Measurements from ENCODE around the gene ACP2. TPM values are rescaled to one million over a fixed set of nuclear protein-coding genes. Genes with fewer than 3 reads are reported as not detected.
A peak's percentile ranks its signal among the peaks of the same experiment; 100 is the strongest.

ACP2 gene
- total RNA-seq, 1 donor from 2014 or later: 42.2 TPM

GRCh38 chr11:47220401-47220821, 28.2 kb downstream of the ACP2 start:
- Mint-ChIP-seq H3K4me3 (no peak overlapping the region), H3K9me3 (no peaks in the 10 kb centered on the region), H3K4me1 (ENCODE audit: unreplicated experiment) (peaks cover 30% of the 10 kb centered on the region), H3K36me3 (peaks cover 18% of the 10 kb centered on the region), H3K27me3 (no peaks in the 10 kb centered on the region), H3K27ac (peak overlapping the region; percentile 14)
- no peak for DNase-seq (ENCODE audit: extremely low spot score, unreplicated experiment)
- TF ChIP-seq, protein P1, sequence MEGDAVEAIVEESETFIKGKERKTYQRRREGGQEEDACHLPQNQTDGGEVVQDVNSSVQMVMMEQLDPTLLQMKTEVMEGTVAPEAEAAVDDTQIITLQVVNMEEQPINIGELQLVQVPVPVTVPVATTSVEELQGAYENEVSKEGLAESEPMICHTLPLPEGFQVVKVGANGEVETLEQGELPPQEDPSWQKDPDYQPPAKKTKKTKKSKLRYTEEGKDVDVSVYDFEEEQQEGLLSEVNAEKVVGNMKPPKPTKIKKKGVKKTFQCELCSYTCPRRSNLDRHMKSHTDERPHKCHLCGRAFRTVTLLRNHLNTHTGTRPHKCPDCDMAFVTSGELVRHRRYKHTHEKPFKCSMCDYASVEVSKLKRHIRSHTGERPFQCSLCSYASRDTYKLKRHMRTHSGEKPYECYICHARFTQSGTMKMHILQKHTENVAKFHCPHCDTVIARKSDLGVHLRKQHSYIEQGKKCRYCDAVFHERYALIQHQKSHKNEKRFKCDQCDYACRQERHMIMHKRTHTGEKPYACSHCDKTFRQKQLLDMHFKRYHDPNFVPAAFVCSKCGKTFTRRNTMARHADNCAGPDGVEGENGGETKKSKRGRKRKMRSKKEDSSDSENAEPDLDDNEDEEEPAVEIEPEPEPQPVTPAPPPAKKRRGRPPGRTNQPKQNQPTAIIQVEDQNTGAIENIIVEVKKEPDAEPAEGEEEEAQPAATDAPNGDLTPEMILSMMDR (conservative IDR thresholded peaks at IDR 0.05): no peak

DNA sequence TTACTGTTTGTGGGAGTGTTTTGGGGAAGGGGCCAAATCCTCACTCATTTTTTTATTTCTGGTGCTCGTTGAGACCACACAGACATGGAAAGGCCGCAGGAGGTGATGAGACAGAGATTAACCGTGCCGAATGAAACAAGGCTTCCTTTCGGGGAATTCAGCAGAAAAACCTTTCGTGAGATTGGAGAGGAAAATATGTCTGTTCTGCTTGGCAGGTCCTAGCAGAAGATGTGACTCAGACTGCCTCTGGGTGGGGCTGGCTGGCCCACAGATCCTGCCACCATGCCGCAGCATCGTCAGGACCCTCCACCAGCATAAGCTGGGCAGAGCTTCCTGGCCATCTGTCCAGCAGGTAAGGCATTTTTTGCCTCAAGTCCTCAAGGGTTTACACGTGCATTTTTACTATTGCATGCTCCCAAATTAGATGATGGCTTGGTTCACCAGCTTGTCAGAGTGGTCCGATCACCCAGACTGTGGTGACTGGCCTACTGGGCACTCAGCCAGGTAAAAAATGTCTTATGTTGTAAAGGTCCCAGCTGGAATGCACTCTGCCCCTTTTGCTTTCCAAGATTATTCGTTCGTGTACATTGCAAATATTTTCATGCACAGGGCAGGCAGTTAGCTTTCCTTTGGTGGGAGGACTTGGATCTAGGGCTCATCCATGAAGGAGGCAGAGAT, 32.4 kb downstream of the ACP2 start:
- Mint-ChIP-seq H3K9me3 (no peaks in the 10 kb centered on the region), H3K27ac (peak overlapping the region; percentile 96), H3K4me3 (peak overlapping the region; percentile 98), H3K36me3 (peaks cover 13% of the 10 kb centered on the region), H3K27me3 (no peaks in the 10 kb centered on the region), H3K4me1 (ENCODE audit: unreplicated experiment) (peaks cover 31% of the 10 kb centered on the region)
- TF ChIP-seq, protein P1 (conservative IDR thresholded peaks at IDR 0.05): no peak
- no peak for DNase-seq (ENCODE audit: extremely low spot score, unreplicated experiment)

- Mint-ChIP-seq H3K4me1 (ENCODE audit: unreplicated experiment) (peaks cover 30% of the 10 kb centered on the region), H3K36me3 (peaks cover 13% of the 10 kb centered on the region), H3K27ac (peak overlapping the region; percentile 96), H3K27me3 (no peaks in the 10 kb centered on the region), H3K4me3 (peak overlapping the region; percentile 98), H3K9me3 (no peaks in the 10 kb centered on the region)
- TF ChIP-seq, protein P1 (conservative IDR thresholded peaks at IDR 0.05): no peak
- DNase-seq (ENCODE audit: extremely low spot score, unreplicated experiment): no peak
Observed at GRCh38 chr11:47215366-47215910, 33.2 kb downstream of the ACP2 start.

DNA sequence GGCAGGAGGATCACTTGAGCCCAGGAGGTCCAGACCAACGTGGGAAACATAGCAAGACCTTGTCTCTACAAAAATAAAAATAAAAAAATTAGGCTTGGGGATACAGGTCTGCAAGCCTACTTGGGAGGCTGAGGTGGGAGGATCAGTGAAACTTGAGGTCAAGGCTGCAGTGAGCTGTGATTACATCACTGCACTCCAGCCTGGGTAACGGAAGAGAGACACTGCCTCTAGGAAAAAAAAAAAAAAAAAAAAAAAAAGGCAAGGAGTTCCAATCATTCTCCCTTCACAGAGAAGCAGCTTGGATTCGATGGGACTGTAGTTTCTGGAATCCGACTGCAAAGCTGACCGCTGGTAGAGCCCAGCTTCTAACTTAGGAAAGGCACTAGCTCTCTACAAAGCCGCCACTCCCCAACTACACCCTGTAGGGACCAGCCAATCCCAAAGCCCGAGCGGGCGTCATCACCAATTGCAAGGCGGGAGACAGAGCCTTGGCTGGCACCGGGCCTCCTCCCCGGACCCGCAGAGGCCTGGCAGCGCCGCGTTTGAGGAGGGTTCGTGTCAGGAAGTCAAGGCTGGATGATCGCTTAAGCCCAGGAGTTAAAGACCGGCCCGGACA, 34.6 kb downstream of the ACP2 start:
- Mint-ChIP-seq H3K4me3 (peak overlapping the region; percentile 92), H3K36me3 (peaks cover 13% of the 10 kb centered on the region), H3K27ac (peak overlapping the region; percentile 94), H3K9me3 (no peaks in the 10 kb centered on the region), H3K27me3 (no peaks in the 10 kb centered on the region), H3K4me1 (ENCODE audit: unreplicated experiment) (peaks cover 24% of the 10 kb centered on the region)
- TF ChIP-seq, protein P1 (conservative IDR thresholded peaks at IDR 0.05): no peak
- no peak for DNase-seq (ENCODE audit: extremely low spot score, unreplicated experiment)

GRCh38 chr11:47212938-47213337, 35.7 kb downstream of the ACP2 start:
- Mint-ChIP-seq H3K27me3 (no peaks in the 10 kb centered on the region), H3K36me3 (peaks cover 7% of the 10 kb centered on the region), H3K4me1 (ENCODE audit: unreplicated experiment) (peaks cover 17% of the 10 kb centered on the region), H3K27ac (no peak overlapping the region), H3K4me3 (no peak overlapping the region), H3K9me3 (no peaks in the 10 kb centered on the region)
- DNase-seq (ENCODE audit: extremely low spot score, unreplicated experiment): no peak
- TF ChIP-seq, protein P1 (conservative IDR thresholded peaks at IDR 0.05): no peak

All from type B pancreatic cell (in vitro differentiated cells).